GM19025 (cell line): Measurements from ENCODE around the gene OR2L3.
"Not testable (repeated sequence)": the region's sequence is repeated elsewhere in the genome, so short reads cannot be mapped to it uniquely, and the experiment has no call there.

ENCODE experiments used
- ATAC-seq: cut with Tn5 transposase; IDR thresholded peaks from one replicate; pipeline ENCODE4 v1.9.1; 2021; ENCODE audit warnings: mild to moderate bottlenecking, low read depth, moderate library complexity; ENCODE audit not compliant: unreplicated experiment

Gene OR2L3, protein sequence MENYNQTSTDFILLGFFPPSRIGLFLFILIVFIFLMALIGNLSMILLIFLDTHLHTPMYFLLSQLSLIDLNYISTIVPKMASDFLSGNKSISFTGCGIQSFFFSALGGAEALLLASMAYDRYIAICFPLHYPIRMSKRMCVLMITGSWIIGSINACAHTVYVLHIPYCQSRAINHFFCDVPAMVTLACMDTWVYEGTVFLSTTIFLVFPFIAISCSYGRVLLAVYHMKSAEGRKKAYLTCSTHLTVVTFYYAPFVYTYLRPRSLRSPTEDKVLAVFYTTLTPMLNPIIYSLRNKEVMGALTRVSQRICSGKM

DNA sequence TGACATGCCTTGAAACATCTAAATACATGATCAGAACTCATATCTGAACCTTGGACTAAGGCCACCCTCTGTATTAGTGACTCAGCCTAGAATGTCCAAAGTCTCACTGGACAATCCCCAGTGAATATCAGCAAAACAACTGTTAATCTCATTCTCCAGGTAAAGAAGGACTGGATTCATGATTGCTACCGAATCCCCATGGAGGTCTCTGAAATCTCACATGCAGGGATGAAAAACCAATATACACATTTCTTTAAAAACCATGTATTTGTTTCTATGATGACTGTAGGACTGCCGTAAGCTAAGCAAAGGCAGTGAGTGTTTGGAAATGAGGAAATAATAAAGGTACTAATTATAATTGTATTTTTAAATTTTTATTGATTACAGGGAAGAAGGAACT lies at the start of gene OR2L3:
OR2L3 (plus strand) TSS at position 301 of the 400 bp plus-strand sequence. CDS start 13,846 bp downstream, outside the sequence.
- ATAC-seq, result no peak

DNA sequence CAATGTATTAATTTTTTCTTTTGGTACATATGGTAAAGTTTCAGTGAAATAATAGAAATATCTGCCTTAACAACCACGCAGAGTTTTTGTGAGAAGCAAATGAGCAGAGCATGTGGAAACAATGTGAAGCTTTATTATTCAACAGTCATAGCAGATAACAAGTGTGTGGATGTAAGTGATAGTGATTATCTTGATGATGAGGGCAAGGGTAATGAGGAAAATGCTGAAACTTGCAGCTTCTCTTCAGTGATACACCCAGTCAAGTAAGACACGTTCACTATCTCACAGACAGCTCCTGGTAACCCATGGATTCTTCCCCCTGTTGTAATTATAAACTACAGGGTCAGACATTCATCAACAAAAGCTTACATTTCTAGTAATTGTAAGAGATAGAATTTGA lies 47.8 kb upstream of the OR2L3 start:
- ATAC-seq, result no peak

DNA sequence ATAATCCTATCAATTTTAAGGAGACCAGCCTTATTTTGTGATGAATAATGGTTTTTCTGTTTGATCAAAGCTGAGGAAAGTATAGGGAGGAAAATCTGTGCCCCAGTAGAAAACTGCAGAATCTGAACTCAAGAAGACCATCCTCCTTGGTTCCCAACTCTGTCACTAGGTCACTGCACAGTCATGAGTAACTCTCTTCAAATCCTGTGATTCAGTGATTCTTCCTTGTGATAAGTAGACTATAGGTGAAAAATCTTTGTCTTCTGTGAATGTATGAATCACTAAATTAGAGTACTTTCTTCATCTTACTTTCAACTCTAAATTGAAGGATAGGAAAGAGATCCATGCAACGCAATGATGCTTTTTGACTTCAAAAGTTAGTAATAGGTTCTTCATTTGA lies 46.5 kb upstream of the OR2L3 start:
- ATAC-seq, result no peak

- no peak for ATAC-seq
These were observed 38.9 kb upstream of the OR2L3 start for GRCh38 chr1:248007778-248008177.

DNA sequence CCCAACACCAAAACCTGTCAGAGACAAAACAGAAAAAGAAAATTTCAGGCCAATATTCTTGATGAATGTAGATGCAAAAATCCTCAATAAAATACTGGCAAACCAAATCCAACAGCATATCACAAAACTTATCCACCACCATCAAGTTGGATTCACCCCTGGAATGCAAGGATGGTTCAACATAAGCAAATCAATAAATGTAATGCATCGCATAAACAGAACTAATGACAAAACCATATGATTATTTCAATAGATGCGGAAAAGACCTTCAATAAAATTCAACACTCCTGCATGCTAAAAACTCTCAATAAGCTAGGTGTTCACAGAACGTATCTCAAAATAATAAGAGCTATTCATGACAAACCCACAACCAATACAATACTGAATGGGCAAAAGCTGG lies 37.0 kb upstream of the OR2L3 start:
- no peak for ATAC-seq

DNA sequence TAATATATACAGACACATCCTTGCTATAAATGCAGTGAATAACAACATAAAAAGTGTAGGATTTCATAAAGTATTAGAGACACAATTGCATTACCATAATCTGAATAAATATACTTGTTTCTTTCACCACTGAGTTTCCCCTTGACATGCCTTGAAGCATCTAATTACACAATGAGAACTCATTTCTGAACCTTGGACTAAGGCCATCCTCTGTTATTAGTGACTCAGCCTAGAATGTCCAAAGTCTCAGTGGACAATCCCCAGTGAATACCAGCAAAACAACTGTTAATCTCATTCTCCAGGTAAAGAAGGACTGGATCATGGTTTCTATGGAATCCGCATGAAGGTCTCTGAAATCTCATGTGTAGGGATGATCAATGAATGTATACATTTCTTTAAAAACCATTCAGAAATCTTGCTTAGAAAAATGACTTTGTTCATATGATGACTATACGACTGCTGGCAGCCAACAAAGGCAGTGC lies 33.4 kb upstream of the OR2L3 start, which contains the start of gene OR2L5:
OR2L5 (plus strand) TSS at position 432 of the 482 bp plus-strand sequence. CDS start 8,288 bp downstream, outside the sequence.
- no peak for ATAC-seq

DNA sequence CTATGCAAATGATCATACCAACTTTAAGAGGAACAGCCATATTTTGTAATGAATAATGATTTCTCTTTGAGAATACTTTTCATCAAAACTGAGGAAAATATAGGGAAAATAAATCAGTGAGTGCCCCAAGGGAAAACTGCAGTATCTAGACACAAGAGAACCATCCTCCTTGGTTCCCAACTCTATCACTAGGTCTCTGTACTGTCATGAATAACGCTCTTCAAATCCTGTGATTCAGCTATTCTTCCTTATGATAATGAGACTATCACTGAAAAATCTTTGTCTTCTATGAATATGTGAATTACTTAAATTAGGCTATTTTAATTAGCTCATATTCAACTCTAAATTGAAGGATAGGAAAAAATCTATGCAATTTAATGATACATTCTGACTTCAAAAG lies 30.8 kb upstream of the OR2L3 start:
- ATAC-seq, result no peak

GRCh38 chr1:248029770-248030169 lies 16.9 kb upstream of the OR2L3 start, which contains the start of gene OR2L2:
TSS of gene OR2L2 (plus strand) at chr1:248030070. CDS start at chr1:248038268, 8,198 bp downstream.
- no peak for ATAC-seq

DNA sequence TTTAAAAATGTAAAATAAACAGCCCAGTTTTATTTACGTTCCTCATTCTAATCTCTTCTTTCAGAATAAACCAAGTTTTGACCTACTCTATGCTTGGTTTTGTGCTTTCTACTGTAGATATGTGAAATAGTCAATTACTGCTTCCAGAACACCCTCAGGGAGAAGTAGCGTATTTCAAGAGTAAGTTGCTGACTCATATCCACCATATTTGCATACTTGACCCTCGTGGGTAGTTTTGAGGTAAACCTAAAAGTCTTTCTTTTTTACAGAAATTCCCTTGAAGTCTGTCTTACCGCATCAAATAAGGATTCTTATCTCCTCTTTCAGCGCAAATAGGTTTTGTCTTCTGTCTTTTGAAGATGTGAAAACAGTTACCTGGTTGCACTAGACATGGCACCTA lies 1.4 kb upstream of the OR2L3 start:
- no peak for ATAC-seq

GRCh38 chr1:248047008-248047407 lies 372 bp downstream of the OR2L3 start:
- no peak for ATAC-seq

- ATAC-seq, result no peak
These were observed 8.0 kb downstream of the OR2L3 start for GRCh38 chr1:248054671-248055070.

- no peak for ATAC-seq
These were observed 8.6 kb downstream of the OR2L3 start for GRCh38 chr1:248055261-248055660.

GRCh38 chr1:248065071-248065470 lies 18.4 kb downstream of the OR2L3 start:
- no peak for ATAC-seq

GRCh38 chr1:248065604-248066003 lies 19.0 kb downstream of the OR2L3 start:
- ATAC-seq, result no peak

DNA sequence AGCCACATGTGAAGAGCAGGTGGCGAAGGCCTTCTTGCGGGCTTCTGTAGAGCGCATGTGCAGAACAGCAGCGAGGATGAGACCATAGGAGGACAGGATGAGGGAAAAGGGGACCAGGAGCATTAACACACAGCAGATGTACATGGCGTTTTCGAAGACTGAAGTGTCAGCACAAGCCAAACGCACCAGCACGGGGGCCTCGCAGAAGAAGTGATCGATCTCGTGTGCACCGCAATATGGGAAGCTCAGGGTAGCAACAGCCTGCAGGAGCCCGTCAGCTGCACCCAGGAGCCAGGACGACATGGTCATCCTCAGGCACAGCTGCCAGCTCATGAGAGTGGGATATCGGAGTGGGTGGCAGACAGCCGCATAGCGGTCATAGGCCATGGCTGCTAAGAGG lies 37.2 kb downstream of the OR2L3 start:
- not testable (repeated sequence) for ATAC-seq

DNA sequence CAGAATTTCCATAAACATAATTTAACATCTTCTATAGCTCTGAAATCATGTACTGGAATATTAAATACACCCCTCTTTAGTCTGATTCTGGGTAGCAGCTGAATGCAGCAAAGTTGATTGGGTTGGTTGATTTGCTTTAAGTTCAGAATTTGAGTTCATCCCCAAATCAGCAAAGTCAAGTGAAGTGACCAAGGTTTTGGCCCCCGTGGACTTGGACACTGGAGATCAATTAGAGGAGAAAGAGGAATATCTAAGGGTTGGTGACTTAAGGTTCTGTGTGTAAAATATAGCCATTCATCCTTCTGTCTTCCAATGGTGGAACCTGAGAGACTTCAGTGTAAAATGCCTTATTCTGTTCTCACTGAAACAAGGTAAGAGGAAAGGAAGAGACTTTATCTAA lies 48.2 kb downstream of the OR2L3 start, which contains the start of gene OR2L13:
OR2L13 (plus strand) TSS at position 301 of the 400 bp plus-strand sequence. CDS start 4,192 bp downstream, outside the sequence.
- no peak for ATAC-seq

DNA sequence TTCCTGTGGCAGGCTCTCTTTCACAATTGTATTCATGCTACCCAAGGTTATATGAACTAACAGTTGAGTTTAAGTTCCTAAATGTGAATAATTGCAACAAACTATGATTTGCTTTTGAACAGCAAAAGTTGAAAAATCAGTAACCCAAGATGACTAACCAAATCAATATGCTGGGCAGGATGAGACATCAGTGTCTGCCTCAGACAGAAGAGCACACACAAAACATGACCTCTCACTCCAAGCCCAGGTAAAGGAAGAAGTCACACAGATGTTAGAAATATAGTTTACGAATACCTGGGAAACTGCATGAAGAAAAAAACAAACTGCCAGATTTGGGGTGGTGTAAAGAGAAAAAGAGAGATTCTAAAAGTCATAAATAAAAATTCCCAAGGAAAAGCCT lies 51.9 kb downstream of the OR2L3 start:
- no peak for ATAC-seq

- no peak for ATAC-seq
These were observed 56.2 kb downstream of the OR2L3 start for GRCh38 chr1:248102847-248103246.

GRCh38 chr1:248111157-248111556 lies 64.5 kb downstream of the OR2L3 start:
- ATAC-seq, result no peak
